Measurements from ENCODE around the gene HEXD.
"Not testable (repeated sequence)": the region's sequence is repeated elsewhere in the genome, so short reads cannot be mapped to it uniquely, and the experiment has no call there.

DNA sequence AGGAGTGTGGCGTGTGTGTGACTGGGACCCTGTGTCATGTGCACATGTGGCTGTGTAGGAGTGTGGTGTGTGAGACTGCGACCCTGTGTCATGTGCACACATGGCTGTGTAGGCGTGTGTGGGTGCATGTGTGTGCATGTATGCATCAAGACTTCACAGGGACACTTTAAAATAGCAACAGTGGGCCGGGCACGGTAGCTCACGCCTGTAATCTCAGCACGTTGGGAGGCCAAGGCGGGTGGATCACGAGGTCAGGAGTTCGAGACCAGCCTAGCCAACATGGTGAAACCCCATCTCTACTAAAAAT lies 36.5 kb upstream of the HEXD start:
- TF ChIP-seq, protein P1, sequence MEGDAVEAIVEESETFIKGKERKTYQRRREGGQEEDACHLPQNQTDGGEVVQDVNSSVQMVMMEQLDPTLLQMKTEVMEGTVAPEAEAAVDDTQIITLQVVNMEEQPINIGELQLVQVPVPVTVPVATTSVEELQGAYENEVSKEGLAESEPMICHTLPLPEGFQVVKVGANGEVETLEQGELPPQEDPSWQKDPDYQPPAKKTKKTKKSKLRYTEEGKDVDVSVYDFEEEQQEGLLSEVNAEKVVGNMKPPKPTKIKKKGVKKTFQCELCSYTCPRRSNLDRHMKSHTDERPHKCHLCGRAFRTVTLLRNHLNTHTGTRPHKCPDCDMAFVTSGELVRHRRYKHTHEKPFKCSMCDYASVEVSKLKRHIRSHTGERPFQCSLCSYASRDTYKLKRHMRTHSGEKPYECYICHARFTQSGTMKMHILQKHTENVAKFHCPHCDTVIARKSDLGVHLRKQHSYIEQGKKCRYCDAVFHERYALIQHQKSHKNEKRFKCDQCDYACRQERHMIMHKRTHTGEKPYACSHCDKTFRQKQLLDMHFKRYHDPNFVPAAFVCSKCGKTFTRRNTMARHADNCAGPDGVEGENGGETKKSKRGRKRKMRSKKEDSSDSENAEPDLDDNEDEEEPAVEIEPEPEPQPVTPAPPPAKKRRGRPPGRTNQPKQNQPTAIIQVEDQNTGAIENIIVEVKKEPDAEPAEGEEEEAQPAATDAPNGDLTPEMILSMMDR (IDR thresholded peaks at IDR 0.05; ENCODE audit: low read depth, low read length, missing input control): not testable (repeated sequence)
- not testable (repeated sequence) for TF ChIP-seq RAD21, JUND (IDR thresholded peaks at IDR 0.05)

All from liver (tissue), 3 donors.